ENCODE results near the gene KIAA0232.

KIAA0232 gene

GRCh38 chr4:6916587-6917460 is 134.3 kb downstream of the KIAA0232 start:
- DNase-seq (ENCODE audit: low spot score), result no peak

- no peak for DNase-seq (ENCODE audit: low spot score)
These were observed 135.1 kb downstream of the KIAA0232 start for GRCh38 chr4:6917461-6918271.

- DNase-seq (ENCODE audit: low spot score), result no peak
These were observed 135.8 kb downstream of the KIAA0232 start for GRCh38 chr4:6918338-6918737.

- DNase-seq (ENCODE audit: low spot score), result no peak
These were observed 137.6 kb downstream of the KIAA0232 start for GRCh38 chr4:6920171-6920570.

- no peak for DNase-seq (ENCODE audit: low spot score)
These were observed 141.0 kb downstream of the KIAA0232 start for GRCh38 chr4:6923507-6923906.

- no peak for DNase-seq (ENCODE audit: low spot score)
These were observed 141.8 kb downstream of the KIAA0232 start for GRCh38 chr4:6924361-6924779.

GRCh38 chr4:6925357-6925836 is 142.9 kb downstream of the KIAA0232 start:
- DNase-seq (ENCODE audit: low spot score), result no peak

- DNase-seq (ENCODE audit: low spot score), result no peak
These were observed 143.6 kb downstream of the KIAA0232 start for GRCh38 chr4:6926081-6926480.

GRCh38 chr4:6926681-6927478 is 144.4 kb downstream of the KIAA0232 start:
- DNase-seq (ENCODE audit: low spot score), result no peak

- no peak for DNase-seq (ENCODE audit: low spot score)
These were observed 145.6 kb downstream of the KIAA0232 start for GRCh38 chr4:6928081-6928480.

GRCh38 chr4:6929339-6929811 is 146.8 kb downstream of the KIAA0232 start:
- no peak for DNase-seq (ENCODE audit: low spot score)

- DNase-seq (ENCODE audit: low spot score), result no peak
These were observed 147.4 kb downstream of the KIAA0232 start for GRCh38 chr4:6929812-6930464.

- no peak for DNase-seq (ENCODE audit: low spot score)
These were observed 149.9 kb downstream of the KIAA0232 start for GRCh38 chr4:6932475-6932874.

- DNase-seq (ENCODE audit: low spot score), result no peak
These were observed 150.4 kb downstream of the KIAA0232 start for GRCh38 chr4:6932918-6933317.

All from RKO (cell line).